Lower leg skin (tissue), 4 donors: ENCODE data around the gene EFCAB12. TPM values are rescaled to one million over a fixed set of nuclear protein-coding genes. Genes with fewer than 3 reads are reported as not detected.
A peak's percentile ranks its signal among the peaks of the same experiment; 100 is the strongest.
"Not testable (repeated sequence)": the region's sequence is repeated elsewhere in the genome, so short reads cannot be mapped to it uniquely, and the experiment has no call there.

ENCODE experiments used
- DNase-seq, 2 donors: peaks; one replicate each; pipeline ENCODE4 v3.0.0-alpha.2; 2019; ENCODE audit warnings: low spot score in 2 of 2
- H3K4me3 ChIP-seq: fragments of 200-600 bp; sonication (generic); 2 replicates; pipeline ENCODE4 v1.5.1; 2017; ENCODE audit warnings: mild to moderate bottlenecking, low read depth; ENCODE audit not compliant: poor library complexity, severe bottlenecking
- POLR2A ChIP-seq, 2 donors: fragments of 450-650 bp; IDR thresholded peaks; one replicate each; pipeline ENCODE4 v1.6.1; 2016 to 2017; ENCODE audit warnings: antibody characterized with exemption in 2 of 2, mild to moderate bottlenecking in 1 of 2, moderate library complexity in 1 of 2
- WGBS, 2 donors: methylation state at CpG; one replicate each; pipeline ENCODE4 v1.1.5; 2018; 5-methylcytosine and 5-hydroxymethylcytosine counted together
- intact Hi-C: fragments of 100-400 bp; cut with DNase I; formaldehyde crosslinking; loops from one replicate; pipeline ENCODE4 v1.15.0; 2023; ENCODE audit warnings: low total_unique reads
- total RNA-seq, 4 donors: library from RNA; depleted of rRNA; stranded (reverse); fragments of >200 nt; gene quantifications; one replicate each; pipeline ENCODE4 v1.1.0, GENCODE V29; 2016
- TF ChIP-seq, protein P1 (sequence below), 3 donors: fragments of 450-650 bp; IDR thresholded peaks; one replicate each; pipeline ENCODE4 v1.5.1; 2016; ENCODE audit warnings: antibody characterized with exemption in 3 of 3, mild to moderate bottlenecking in 3 of 3, moderate library complexity in 2 of 3

Gene EFCAB12
- total RNA-seq, 4 donors from 2014 or later: not detected

DNA sequence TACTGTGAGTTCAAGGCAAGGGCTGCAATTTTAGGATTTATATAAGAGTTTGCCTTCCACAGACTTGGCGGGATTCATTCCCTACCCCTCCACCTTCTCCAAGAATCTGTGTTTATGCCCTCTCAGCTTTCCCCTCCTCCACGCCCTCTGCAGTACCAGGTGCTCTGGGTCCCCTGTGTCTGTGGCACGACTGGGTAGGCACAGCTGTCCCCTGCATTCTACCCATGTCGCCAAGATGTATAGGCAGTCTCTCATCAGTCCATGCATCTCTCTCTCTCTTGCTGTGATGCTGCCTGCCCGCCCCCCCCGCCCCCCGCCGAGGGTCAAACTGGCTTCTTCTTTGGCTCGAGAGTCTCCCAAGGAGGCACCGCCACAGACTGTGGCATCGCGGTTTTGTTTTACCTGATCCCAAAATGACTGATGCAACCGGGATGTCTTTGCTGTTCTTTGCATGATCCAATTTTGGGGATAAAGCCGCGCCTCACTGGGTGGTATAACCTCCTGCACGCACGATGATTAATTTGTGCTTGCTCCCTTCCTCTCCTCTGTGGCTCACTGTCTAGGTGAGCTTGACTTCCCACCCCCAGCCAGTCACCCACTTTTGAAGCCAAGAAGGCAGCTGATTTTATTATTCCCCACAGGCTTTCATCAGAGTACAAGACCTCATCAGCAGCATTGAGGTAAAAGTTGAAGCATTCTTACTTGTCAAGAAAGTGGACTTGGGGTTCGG is 43.7 kb downstream of the EFCAB12 start:
- WGBS, 2 donors: 73 to 78% methylated on average over 18 of the region's 18 CpGs
- TF ChIP-seq, protein P1, sequence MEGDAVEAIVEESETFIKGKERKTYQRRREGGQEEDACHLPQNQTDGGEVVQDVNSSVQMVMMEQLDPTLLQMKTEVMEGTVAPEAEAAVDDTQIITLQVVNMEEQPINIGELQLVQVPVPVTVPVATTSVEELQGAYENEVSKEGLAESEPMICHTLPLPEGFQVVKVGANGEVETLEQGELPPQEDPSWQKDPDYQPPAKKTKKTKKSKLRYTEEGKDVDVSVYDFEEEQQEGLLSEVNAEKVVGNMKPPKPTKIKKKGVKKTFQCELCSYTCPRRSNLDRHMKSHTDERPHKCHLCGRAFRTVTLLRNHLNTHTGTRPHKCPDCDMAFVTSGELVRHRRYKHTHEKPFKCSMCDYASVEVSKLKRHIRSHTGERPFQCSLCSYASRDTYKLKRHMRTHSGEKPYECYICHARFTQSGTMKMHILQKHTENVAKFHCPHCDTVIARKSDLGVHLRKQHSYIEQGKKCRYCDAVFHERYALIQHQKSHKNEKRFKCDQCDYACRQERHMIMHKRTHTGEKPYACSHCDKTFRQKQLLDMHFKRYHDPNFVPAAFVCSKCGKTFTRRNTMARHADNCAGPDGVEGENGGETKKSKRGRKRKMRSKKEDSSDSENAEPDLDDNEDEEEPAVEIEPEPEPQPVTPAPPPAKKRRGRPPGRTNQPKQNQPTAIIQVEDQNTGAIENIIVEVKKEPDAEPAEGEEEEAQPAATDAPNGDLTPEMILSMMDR (IDR thresholded peaks at IDR 0.05): no peak
- TF ChIP-seq POLR2A (IDR thresholded peaks at IDR 0.05): no peak
- DNase-seq: no peak
- H3K4me3 ChIP-seq: no peak overlapping the region
- intact Hi-C loops: no loop called here

DNA sequence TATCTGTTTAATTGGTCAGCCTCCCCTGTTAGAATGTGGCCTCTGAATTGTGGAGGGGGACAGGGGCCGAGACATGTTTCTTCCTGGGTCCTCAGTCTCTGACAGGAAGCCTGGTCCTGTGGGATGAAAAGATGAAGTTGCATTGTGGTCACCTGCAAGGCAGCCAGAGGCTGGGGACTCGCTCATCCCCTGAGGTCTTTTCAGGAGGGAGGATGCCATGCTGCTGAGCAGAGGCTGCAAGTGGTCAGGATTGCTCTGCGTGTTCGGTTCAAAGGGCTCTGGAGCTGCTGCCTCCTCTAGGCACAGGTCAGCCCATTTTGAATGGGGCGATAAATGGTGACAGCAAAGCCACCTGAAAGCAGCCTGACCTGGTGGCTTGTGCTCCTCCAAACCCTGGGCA is 44.3 kb downstream of the EFCAB12 start:
- H3K4me3 ChIP-seq, intact Hi-C loops, DNase-seq: not testable (repeated sequence)
- 45 to 84% methylated on average over 3 to 5 of the region's 5 CpGs for WGBS, 2 donors

DNA sequence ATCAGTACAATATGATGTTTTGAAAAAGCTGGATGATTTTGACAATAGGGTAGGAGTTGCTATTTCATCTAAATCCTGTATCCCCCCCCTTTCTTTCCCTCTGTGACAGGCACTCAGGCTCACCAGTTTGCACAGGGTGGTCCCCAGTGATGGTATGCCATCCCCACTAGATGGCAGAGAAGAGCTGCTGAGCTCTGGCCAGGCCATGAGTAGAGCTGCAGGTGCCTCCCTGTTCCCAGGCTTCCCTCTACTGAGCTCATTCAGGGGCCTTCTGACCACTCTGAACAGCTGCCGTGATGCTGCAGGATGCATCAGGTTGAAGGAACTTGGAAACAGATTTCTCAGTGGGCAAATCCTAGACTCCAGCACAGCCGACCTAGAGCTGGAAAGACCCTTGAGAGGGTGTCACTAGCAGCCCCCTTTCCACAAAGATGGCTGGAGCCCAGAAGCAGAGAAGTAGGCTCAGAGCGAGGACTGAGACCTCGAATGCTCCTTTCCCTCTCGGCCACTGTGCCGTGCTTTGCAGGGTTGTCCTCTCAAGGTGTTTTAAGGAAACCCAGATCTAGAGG is 45.1 kb downstream of the EFCAB12 start:
- intact Hi-C loops: no loop called here
- no peak overlapping the region for H3K4me3 ChIP-seq
- TF ChIP-seq POLR2A (IDR thresholded peaks at IDR 0.05): no peak
- TF ChIP-seq, protein P1 (IDR thresholded peaks at IDR 0.05): peak in 1 of 3 donors; percentile 34
- DNase-seq: peak in 1 of 2 donors; percentile 25
- WGBS, 2 donors: 68 to 69% methylated on average over 6 of the region's 6 CpGs

DNA sequence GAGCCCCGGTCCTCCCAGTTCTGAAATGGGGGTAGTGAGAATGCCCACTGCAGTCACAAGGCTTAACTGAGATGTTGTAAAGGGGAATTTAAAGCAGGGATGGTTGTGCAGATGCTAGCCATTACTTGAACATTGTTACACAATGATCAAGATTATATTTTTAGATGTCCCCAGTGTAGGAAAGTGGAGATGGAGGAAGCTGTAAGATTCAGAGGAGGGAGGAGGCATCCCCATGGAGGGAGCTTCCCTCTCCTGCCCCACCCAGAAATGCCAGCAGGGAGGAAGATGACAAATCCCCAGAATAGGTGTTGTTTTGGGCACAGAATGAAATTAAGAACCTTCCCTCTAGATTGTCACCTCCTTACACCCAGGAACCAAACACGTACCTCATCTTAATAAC is 46.1 kb downstream of the EFCAB12 start:
- no peak for TF ChIP-seq POLR2A (IDR thresholded peaks at IDR 0.05)
- TF ChIP-seq, protein P1 (IDR thresholded peaks at IDR 0.05): no peak
- DNase-seq: no peak
- 84 to 89% methylated on average over 2 of the region's 2 CpGs for WGBS, 2 donors
- intact Hi-C loops: no loop called here
- H3K4me3 ChIP-seq: no peak overlapping the region

DNA sequence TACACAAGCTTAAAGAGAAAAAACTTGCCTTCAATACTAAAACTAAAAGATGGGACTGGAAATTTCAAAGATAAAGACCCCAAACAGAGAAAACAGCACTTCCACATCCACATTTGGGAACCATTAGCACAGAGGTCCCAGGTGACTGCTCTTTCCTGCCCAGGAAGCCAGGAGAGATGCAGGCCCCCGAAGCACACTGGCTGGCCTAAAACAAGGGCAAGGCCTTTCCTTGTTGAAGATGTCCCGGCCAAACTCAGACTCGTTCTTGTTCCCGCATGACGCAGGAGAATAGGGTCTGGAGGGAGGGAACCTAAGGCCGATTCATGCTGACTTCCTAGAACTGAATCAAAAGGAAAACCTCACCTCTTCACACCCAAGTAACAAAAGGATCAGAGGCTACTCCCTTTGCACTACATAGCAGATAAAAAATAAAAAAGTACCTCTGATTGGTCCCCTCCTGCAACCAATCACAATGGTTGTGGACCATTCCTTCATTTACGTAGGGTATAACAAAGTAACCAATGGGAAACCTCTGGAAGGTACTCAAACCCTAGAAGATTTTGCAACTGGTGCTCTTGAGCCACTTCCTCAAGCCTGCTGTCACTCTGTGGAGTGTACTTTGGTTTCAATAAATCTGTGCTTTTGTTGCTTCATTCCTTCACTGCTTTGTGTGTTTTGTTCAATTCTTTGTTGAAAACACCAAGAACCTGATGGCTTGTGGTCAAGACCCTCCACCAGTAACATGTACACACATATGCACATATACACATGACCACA is 48.7 kb downstream of the EFCAB12 start:
- intact Hi-C loops: no loop called here
- no peak overlapping the region for H3K4me3 ChIP-seq
- 81 to 93% methylated on average over 7 of the region's 7 CpGs for WGBS, 2 donors
- TF ChIP-seq, protein P1 (IDR thresholded peaks at IDR 0.05): no peak
- TF ChIP-seq POLR2A (IDR thresholded peaks at IDR 0.05): no peak
- DNase-seq: no peak

DNA sequence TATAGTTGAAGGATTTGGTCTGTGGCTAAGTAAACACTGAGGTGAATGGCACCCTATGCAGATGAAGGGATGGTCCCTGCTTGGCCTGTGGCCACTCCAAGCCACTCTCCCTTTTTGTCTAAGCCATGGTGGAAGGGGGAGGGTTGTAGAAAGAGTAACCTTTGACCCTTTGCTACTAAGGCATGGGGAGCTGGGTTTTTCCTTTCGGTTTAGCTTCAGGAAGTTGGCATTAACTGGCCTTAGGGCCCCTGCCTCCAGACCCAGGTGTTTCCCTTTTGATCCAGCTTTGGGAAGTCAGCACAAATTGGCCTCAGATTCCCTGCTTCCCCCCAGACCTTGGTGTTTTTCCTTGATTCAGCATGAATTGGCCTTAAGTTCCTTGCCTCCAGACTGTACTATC is 49.5 kb downstream of the EFCAB12 start:
- no peak for TF ChIP-seq POLR2A (IDR thresholded peaks at IDR 0.05)
- TF ChIP-seq, protein P1 (IDR thresholded peaks at IDR 0.05): no peak
- 36 to 43% methylated on average over 1 of the region's 1 CpG for WGBS, 2 donors
- no peak overlapping the region for H3K4me3 ChIP-seq
- no peak for DNase-seq
- intact Hi-C loops: no loop called here
